Dermis lymphatic vessel endothelial cell (primary cell): ENCODE data around the gene TMEM225B. TPM values are rescaled to one million over a fixed set of nuclear protein-coding genes. Genes with fewer than 3 reads are reported as not detected.

Source experiments
- total RNA-seq: library from RNA; depleted of rRNA; stranded (reverse); fragments of >200 nt; gene quantifications from 2 replicates; pipeline ENCODE4 v1.2.1, GENCODE V29; 2014

Gene TMEM225B
- total RNA-seq: 0.11 TPM in 1 of 2 replicates, not detected in the other

GRCh38 chr7:99597762-99598501, at the start of gene TMEM225B:
Gene TMEM225B, plus strand, starts transcription at chr7:99598267. Its CDS starts 6,122 bp downstream, at chr7:99604389.

GRCh38 chr7:99551767-99552463, 46.2 kb upstream of the TMEM225B start, which contains the start of gene FAM200A:
Gene FAM200A, minus strand, starts transcription at chr7:99552114. Its CDS starts 3,707 bp downstream, at chr7:99548407.

GRCh38 chr7:99558306-99559174, 39.5 kb upstream of the TMEM225B start, which contains the start of gene ZNF655:
Gene ZNF655, plus strand, starts transcription at chr7:99558642. Its CDS starts 1,918 bp downstream, at chr7:99560560.

GRCh38 chr7:99616359-99617191, 18.5 kb downstream of the TMEM225B start, which contains the start of gene ZSCAN25:
Gene ZSCAN25, plus strand, starts transcription at chr7:99616946. Its CDS starts 2,661 bp downstream, at chr7:99619607.

Other genes with a start within 250 kb of the TMEM225B start
- 412 and 414 TPM in 2 replicates for gene ARPC1B, start 223.5 kb upstream of the TMEM225B start, total RNA-seq
- gene PDAP1, start 189.7 kb upstream of the TMEM225B start, total RNA-seq: 17.0 and 22.3 TPM in 2 replicates
- gene BUD31, start 189.3 kb upstream of the TMEM225B start, total RNA-seq: 76.5 and 82.6 TPM in 2 replicates
- gene PTCD1, start 159.5 kb upstream of the TMEM225B start, total RNA-seq: 3.6 and 4.8 TPM in 2 replicates
- 18.2 and 19.4 TPM in 2 replicates for gene CPSF4, start 159.3 kb upstream of the TMEM225B start, total RNA-seq
- 253 and 305 TPM in 2 replicates for gene ATP5MF, start 132.1 kb upstream of the TMEM225B start, total RNA-seq
- gene ZNF789, start 125.4 kb upstream of the TMEM225B start, total RNA-seq: 4.2 and 5.2 TPM in 2 replicates
- gene ZNF394, start 98.0 kb upstream of the TMEM225B start, total RNA-seq: 29.7 and 33.4 TPM in 2 replicates
- gene ZKSCAN5, start 93.6 kb upstream of the TMEM225B start, total RNA-seq: 7.3 and 9.5 TPM in 2 replicates
- gene FAM200A, start 46.2 kb upstream of the TMEM225B start, total RNA-seq: 4.3 and 6.2 TPM in 2 replicates
- 6.0 and 8.3 TPM in 2 replicates for gene ZNF655, start 39.6 kb upstream of the TMEM225B start, total RNA-seq
- gene ZSCAN25, start 18.7 kb downstream of the TMEM225B start, total RNA-seq: 9.9 and 12.0 TPM in 2 replicates
- 0.34 TPM in 1 of 2 replicates, not detected in the other for gene CYP3A5, start 81.7 kb downstream of the TMEM225B start, total RNA-seq
- gene CYP3A7, start 136.9 kb downstream of the TMEM225B start, total RNA-seq: not detected in 2 replicates
- gene CYP3A4, start 185.9 kb downstream of the TMEM225B start, total RNA-seq: not detected in 2 replicates
- not detected in 2 replicates for gene CYP3A43, start 229.7 kb downstream of the TMEM225B start, total RNA-seq